SK-N-SH (cell line): ENCODE results near the gene RFX3. TPM values are rescaled to one million over a fixed set of nuclear protein-coding genes. Genes with fewer than 3 reads are reported as not detected.

ENCODE experiments used
- CTCF ChIP-seq: fragments of 200-600 bp; sonication (generic); IDR thresholded peaks from 2 replicates; pipeline ENCODE4 v1.6.1; 2017; ENCODE audit warnings: antibody characterized with exemption, mild to moderate bottlenecking, moderate library complexity
- FOXJ3 ChIP-seq: sonication (generic); formaldehyde crosslinking; IDR thresholded peaks from 2 replicates; pipeline ENCODE4 v1.5.1; 2020; ENCODE audit warnings: mild to moderate bottlenecking, missing genetic modification reagents
- GATA2 ChIP-seq: sonication (generic); formaldehyde crosslinking; IDR thresholded peaks from 2 replicates; pipeline ENCODE4 v1.5.0; 2020; ENCODE audit warnings: mild to moderate bottlenecking, missing genetic modification reagents
- JUND ChIP-seq: IDR thresholded peaks from 2 replicates; pipeline ENCODE4 v1.4.0; 2012
- POLR2AphosphoS5 ChIP-seq: IDR thresholded peaks from 2 replicates; pipeline ENCODE4 v1.6.1; 2012; ENCODE audit warnings: low read depth, low read length
- RAD21 ChIP-seq: IDR thresholded peaks from 2 replicates; pipeline ENCODE4 v1.6.1; 2012; ENCODE audit warnings: mild to moderate bottlenecking, low read length
- REST ChIP-seq: IDR thresholded peaks from 2 replicates; pipeline ENCODE4 v1.6.1; 2012; ENCODE audit warnings: mild to moderate bottlenecking, low read depth, low read length, moderate library complexity
- RFX5 ChIP-seq: IDR thresholded peaks from 2 replicates; pipeline ENCODE4 v1.6.1; 2012; ENCODE audit warnings: mild to moderate bottlenecking, improper control_type of control experiment, low read length
- TCF12 ChIP-seq: IDR thresholded peaks from 2 replicates; pipeline ENCODE4 v1.4.0; 2012
- YY1 ChIP-seq: IDR thresholded peaks from 2 replicates; pipeline ENCODE4 v1.4.0; 2012; ENCODE audit warnings: low read depth, mild to moderate bottlenecking
- polyA plus RNA-seq, 3 experiments: library from polyadenylated mRNA; depleted of rRNA; stranded (reverse); fragments of >200 nt; gene quantifications; 2 replicates each; pipeline ENCODE4 v1.2.3, GENCODE V29; 2012
- TF ChIP-seq, protein P1 (sequence below): IDR thresholded peaks from 2 replicates; pipeline ENCODE4 v1.4.0; 2012; ENCODE audit warnings: low read depth, borderline replicate concordance
- TF ChIP-seq, protein P2 (sequence below): IDR thresholded peaks from 2 replicates; pipeline ENCODE4; 2012

The RFX3 gene
- polyA plus RNA-seq, 1 of the 3 experiments (the other 2 are of a cell fraction), result 1.7 TPM

DNA sequence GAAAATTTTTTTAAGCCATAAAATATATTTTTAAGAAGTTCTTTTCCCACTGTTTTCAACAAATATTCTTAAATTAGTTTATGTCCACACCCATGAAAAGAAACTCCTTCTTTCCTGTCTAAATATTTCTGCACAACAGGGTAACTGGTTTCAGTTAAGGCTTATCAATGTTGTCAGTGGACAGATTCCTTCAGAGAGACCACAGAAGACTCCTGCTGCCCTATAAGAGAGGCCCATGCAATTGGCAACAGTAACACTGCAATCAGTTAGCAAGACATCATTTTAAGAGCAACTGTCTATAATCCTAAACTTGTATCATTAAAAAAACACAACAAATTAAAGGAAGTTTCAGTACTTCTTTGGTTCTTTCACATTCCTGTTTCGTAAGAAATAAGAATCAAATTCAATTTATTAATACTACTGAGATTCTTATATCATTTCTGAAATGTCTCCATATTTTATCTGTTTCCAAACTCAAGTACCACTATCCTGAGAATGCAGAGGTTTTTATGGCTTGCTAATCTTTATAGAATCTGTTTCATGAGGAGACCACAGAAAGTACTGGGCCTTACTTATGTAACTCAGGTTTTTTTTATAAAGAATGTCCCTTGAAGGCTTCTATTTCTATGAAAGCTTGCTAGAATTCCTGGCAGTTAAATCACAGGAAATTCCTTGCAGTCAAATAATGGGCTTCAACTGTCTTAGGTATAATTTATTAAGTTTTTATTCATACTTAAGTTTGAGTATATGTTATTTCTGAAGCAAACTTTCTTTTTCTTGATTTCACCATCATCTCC is 240.2 kb downstream of the RFX3 start (continued):
- TF ChIP-seq POLR2AphosphoS5, result no peak; the same call in 1 of the 2 replicates
- no peak for TF ChIP-seq REST
- no peak for TF ChIP-seq GATA2 (CRISPR knock-in tag)
- TF ChIP-seq JUND, result peak; percentile 31; the same call in 1 of the 2 replicates
- peak; percentile 63 for TF ChIP-seq TCF12
- TF ChIP-seq CTCF, result no peak
- TF ChIP-seq, protein P1, sequence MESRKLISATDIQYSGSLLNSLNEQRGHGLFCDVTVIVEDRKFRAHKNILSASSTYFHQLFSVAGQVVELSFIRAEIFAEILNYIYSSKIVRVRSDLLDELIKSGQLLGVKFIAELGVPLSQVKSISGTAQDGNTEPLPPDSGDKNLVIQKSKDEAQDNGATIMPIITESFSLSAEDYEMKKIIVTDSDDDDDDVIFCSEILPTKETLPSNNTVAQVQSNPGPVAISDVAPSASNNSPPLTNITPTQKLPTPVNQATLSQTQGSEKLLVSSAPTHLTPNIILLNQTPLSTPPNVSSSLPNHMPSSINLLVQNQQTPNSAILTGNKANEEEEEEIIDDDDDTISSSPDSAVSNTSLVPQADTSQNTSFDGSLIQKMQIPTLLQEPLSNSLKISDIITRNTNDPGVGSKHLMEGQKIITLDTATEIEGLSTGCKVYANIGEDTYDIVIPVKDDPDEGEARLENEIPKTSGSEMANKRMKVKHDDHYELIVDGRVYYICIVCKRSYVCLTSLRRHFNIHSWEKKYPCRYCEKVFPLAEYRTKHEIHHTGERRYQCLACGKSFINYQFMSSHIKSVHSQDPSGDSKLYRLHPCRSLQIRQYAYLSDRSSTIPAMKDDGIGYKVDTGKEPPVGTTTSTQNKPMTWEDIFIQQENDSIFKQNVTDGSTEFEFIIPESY, result no peak
- TF ChIP-seq FOXJ3 (CRISPR knock-in tag), result no peak
- no peak for TF ChIP-seq RFX5
- TF ChIP-seq, protein P2, sequence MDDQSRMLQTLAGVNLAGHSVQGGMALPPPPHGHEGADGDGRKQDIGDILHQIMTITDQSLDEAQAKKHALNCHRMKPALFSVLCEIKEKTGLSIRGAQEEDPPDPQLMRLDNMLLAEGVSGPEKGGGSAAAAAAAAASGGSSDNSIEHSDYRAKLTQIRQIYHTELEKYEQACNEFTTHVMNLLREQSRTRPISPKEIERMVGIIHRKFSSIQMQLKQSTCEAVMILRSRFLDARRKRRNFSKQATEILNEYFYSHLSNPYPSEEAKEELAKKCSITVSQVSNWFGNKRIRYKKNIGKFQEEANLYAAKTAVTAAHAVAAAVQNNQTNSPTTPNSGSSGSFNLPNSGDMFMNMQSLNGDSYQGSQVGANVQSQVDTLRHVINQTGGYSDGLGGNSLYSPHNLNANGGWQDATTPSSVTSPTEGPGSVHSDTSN, result peak; percentile 79
- no peak for TF ChIP-seq RAD21
- TF ChIP-seq YY1, result no peak
